Epithelial cell of esophagus (primary cell): ENCODE data around the gene HOXB4.

ENCODE experiments used
- DNase-seq: peaks from one replicate; pipeline ENCODE4 v3.0.0; 2010; ENCODE audit warnings: low read depth
- H3K4me3 ChIP-seq: 2 replicates; pipeline ENCODE4 v1.5.1; 2011; ENCODE audit warnings: mild to moderate bottlenecking, low read length, control low read depth
- TF ChIP-seq, protein P1 (sequence below): IDR thresholded peaks from 2 replicates; pipeline ENCODE4 v1.5.1; 2011; ENCODE audit warnings: low read depth, mild to moderate bottlenecking, low read length, control low read depth, inconsistent platforms; ENCODE audit not compliant: insufficient read depth; ENCODE audit errors: missing control alignments

Gene HOXB4

GRCh38 chr17:48577946-48578615 lies at the start of gene HOXB4:
Gene HOXB4, minus strand, starts transcription at chr17:48578350. Its CDS starts 31 bp downstream, at chr17:48578319.
- TF ChIP-seq, protein P1, sequence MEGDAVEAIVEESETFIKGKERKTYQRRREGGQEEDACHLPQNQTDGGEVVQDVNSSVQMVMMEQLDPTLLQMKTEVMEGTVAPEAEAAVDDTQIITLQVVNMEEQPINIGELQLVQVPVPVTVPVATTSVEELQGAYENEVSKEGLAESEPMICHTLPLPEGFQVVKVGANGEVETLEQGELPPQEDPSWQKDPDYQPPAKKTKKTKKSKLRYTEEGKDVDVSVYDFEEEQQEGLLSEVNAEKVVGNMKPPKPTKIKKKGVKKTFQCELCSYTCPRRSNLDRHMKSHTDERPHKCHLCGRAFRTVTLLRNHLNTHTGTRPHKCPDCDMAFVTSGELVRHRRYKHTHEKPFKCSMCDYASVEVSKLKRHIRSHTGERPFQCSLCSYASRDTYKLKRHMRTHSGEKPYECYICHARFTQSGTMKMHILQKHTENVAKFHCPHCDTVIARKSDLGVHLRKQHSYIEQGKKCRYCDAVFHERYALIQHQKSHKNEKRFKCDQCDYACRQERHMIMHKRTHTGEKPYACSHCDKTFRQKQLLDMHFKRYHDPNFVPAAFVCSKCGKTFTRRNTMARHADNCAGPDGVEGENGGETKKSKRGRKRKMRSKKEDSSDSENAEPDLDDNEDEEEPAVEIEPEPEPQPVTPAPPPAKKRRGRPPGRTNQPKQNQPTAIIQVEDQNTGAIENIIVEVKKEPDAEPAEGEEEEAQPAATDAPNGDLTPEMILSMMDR, result no peak
- no peak for DNase-seq

DNA sequence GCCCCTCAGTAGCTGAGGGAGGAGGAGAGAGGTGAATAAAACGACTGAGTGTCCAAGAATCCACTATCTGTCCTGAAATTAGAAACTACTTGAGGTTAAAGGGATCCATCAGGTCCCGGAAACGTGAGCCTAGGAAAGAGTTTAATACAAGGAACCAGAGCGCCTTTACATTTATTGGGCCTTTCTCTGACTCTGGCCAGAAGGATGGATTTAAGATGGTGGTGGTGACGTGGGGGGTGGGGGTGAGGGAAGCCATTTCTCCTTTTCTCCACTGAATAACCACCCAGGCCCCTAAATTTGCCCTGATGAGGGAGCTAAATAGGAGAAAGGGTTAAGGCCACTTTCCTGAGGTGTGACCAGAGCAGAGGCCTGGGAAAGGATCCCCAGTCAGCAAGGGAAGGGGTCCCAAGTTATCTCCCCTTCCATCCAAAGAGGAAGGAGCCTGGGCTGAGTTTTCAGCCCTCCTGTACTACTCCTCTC lies 49.0 kb upstream of the HOXB4 start:
- H3K4me3 ChIP-seq, result no peak overlapping the region
- TF ChIP-seq, protein P1, result no peak
- DNase-seq, result no peak

More at GRCh38 chr17:48577946-48578615, at the start of gene HOXB4:
- H3K4me3 ChIP-seq, result peak within 1 kb of the TSS; percentile 22

- H3K4me3 ChIP-seq, result no peak within 1 kb of the TSS
- DNase-seq, result no peak
- TF ChIP-seq, protein P1, result no peak
Measured at GRCh38 chr17:48626245-48627117, 48.3 kb upstream of the HOXB4 start, which contains the start of gene HOXB9. Gene HOXB9, minus strand, starts transcription at chr17:48626358. Its CDS starts 89 bp downstream, at chr17:48626269.

- no peak overlapping the region for H3K4me3 ChIP-seq
- peak; percentile 23 for DNase-seq
- TF ChIP-seq, protein P1, result no peak
Measured at GRCh38 chr17:48625495-48626244, 47.5 kb upstream of the HOXB4 start.

DNA sequence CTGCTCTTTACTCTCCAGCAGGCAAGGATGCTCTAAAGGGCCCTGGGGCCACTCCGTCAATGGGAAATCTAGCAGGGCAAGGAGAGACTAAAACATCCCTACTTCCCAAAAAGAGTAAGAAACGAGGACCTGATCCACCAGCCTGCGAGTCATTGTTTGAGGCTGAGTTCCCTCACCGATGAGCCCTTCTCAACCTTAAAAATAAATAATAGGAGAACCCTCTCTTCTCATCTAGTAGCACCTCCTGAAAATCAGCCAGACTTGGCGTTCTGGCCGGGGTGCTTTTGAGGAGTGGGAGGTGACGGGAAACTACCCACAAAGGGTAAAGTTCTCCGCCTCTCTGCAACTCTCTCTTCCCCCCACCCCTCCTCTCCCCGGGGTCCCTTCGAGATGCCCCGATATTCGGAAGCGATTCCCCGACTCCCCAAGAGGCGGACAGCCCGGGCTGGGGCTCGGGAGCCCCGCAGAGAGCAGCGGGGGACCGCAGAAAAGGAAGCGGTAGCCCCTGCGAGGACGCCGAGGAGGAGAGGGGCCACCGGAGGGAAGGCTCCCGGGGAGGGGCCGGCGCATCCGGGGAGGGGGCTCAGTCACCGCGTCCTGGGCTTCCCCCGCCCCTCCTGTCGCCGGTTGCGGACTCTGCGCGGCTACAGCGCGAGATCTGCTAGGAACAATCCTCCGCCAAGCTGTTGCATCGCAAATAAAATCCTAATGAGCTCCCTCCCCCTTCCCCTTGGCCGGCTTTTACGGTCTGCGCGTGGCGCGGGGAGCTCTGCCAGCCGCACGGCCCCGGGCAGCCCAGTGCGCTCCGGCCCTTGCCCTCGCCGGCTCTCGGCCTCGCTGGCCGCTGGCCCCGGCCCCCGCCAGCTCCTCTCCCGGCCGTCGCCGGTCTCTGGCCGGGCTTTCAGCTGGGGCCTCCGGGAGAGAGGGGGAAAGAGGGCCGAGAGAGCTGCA lies 46.7 kb upstream of the HOXB4 start:
- TF ChIP-seq, protein P1, result no peak
- no peak for DNase-seq
- H3K4me3 ChIP-seq, result no peak overlapping the region
